Measurements from ENCODE around the gene SOS2.

GRCh38 chr14:50087341-50088116, 143.8 kb downstream of the SOS2 start:
- TF ChIP-seq EZH2phosphoT487 (IDR thresholded peaks at IDR 0.05; ENCODE audit: borderline replicate concordance) (no peak), CTCF (conservative IDR thresholded peaks at IDR 0.05; ENCODE audit: low read length) (no peak)

Data from Loucy (cell line).